ENCODE measurements around the gene ZNF629.

ZNF629 gene

GRCh38 chr16:30758988-30759491 is 28.0 kb downstream of the ZNF629 start:
- Mint-ChIP-seq H3K9me3 (no peaks in the 10 kb centered on the region), H3K36me3 (ENCODE audit: insufficient read depth) (peaks cover 55% of the 10 kb centered on the region), H3K4me3 (peak overlapping the region in 1 of 2 donors; percentile 35), H3K27me3 (no peaks in the 10 kb centered on the region), H3K27ac (no peak overlapping the region), H3K4me1 (ENCODE audit: low read depth in 2 of 2) (peaks cover 23 to 29% of the 10 kb centered on the region in 2 donors)
- ATAC-seq (replicated peaks) (no peak), DNase-seq (no peak)

GRCh38 chr16:30757316-30757715 is 29.7 kb downstream of the ZNF629 start:
- Mint-ChIP-seq H3K4me1 (ENCODE audit: low read depth in 2 of 2) (peaks cover 8 to 18% of the 10 kb centered on the region in 2 donors), H3K27me3 (no peaks in the 10 kb centered on the region)

GRCh38 chr16:30756781-30757100 is 30.3 kb downstream of the ZNF629 start:
- peaks cover 52% of the 10 kb centered on the region for H3K36me3 Mint-ChIP-seq (ENCODE audit: insufficient read depth)

More at GRCh38 chr16:30757316-30757715, 29.7 kb downstream of the ZNF629 start:
- DNase-seq (no peak), ATAC-seq (replicated peaks) (no peak)
- H3K9me3 Mint-ChIP-seq = no peaks in the 10 kb centered on the region
- H3K36me3 Mint-ChIP-seq (ENCODE audit: insufficient read depth) = peaks cover 54% of the 10 kb centered on the region
- no peak overlapping the region for H3K27ac Mint-ChIP-seq
- H3K4me3 Mint-ChIP-seq = no peak overlapping the region

GRCh38 chr16:30755955-30756780 is 30.8 kb downstream of the ZNF629 start:
- Mint-ChIP-seq H3K9me3 (no peaks in the 10 kb centered on the region), H3K27ac (no peak overlapping the region), H3K36me3 (ENCODE audit: insufficient read depth) (peaks cover 46% of the 10 kb centered on the region), H3K4me3 (no peak overlapping the region), H3K27me3 (no peaks in the 10 kb centered on the region), H3K4me1 (ENCODE audit: low read depth in 2 of 2) (peaks cover 9 to 11% of the 10 kb centered on the region in 2 donors)
- DNase-seq = no peak
- no peak for ATAC-seq (replicated peaks)

More at GRCh38 chr16:30756781-30757100, 30.3 kb downstream of the ZNF629 start:
- no peak for DNase-seq
- ATAC-seq (replicated peaks) = no peak
- Mint-ChIP-seq H3K9me3 (no peaks in the 10 kb centered on the region), H3K4me3 (no peak overlapping the region), H3K27ac (no peak overlapping the region), H3K4me1 (ENCODE audit: low read depth in 2 of 2) (peaks cover 8 to 13% of the 10 kb centered on the region in 2 donors), H3K27me3 (no peaks in the 10 kb centered on the region)

GRCh38 chr16:30753596-30753995 is 33.4 kb downstream of the ZNF629 start:
- Mint-ChIP-seq H3K36me3 (ENCODE audit: insufficient read depth) (peaks cover 59% of the 10 kb centered on the region), H3K4me1 (ENCODE audit: low read depth in 2 of 2) (peaks cover 11 to 20% of the 10 kb centered on the region in 2 donors), H3K4me3 (no peak overlapping the region), H3K27ac (no peak overlapping the region), H3K27me3 (no peaks in the 10 kb centered on the region), H3K9me3 (no peaks in the 10 kb centered on the region)
- DNase-seq (no peak), ATAC-seq (replicated peaks) (no peak)

DNA sequence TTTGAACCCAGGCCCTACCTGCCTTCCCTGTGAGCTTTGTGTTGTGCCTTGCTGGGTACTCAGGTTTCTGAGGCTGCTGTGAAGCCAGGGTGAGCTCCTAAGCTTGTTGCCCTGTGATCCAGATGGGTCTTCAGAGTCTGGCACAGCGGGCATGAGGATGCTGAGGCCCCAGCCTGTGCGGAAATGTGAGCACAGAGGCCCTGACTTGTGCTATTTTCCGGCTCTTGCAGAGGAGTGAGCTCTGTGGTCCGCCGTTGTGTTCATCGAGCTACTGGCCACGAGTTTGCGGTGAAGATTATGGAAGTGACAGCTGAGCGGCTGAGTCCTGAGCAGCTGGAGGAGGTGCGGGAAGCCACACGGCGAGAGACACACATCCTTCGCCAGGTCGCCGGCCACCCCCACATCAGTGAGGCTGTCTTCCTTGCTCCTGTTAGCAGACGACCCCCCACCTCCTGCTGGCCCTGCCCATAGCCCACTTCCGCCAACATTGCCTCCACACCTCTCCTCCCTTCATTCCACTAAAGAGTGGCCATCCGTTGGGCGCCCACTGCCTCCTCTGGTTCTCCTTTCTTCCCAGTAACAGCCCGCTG is 36.0 kb downstream of the ZNF629 start:
- Mint-ChIP-seq H3K4me1 (ENCODE audit: low read depth in 2 of 2) (peaks cover 21 to 34% of the 10 kb centered on the region in 2 donors), H3K9me3 (no peaks in the 10 kb centered on the region), H3K27ac (no peak overlapping the region), H3K4me3 (no peak overlapping the region), H3K36me3 (ENCODE audit: insufficient read depth) (peaks cover 57% of the 10 kb centered on the region), H3K27me3 (no peaks in the 10 kb centered on the region)
- DNase-seq = no peak
- no peak for ATAC-seq (replicated peaks)

- DNase-seq (no peak), ATAC-seq (replicated peaks) (no peak)
- Mint-ChIP-seq H3K27ac (peak overlapping the region in 1 of 2 donors; percentile 72), H3K36me3 (ENCODE audit: insufficient read depth) (peaks cover 52% of the 10 kb centered on the region), H3K4me3 (peak overlapping the region; percentile 93 to 95), H3K4me1 (ENCODE audit: low read depth in 2 of 2) (peaks cover 21 to 34% of the 10 kb centered on the region in 2 donors), H3K9me3 (no peaks in the 10 kb centered on the region), H3K27me3 (no peaks in the 10 kb centered on the region)
Observed at GRCh38 chr16:30750201-30750600, 36.8 kb downstream of the ZNF629 start.

DNA sequence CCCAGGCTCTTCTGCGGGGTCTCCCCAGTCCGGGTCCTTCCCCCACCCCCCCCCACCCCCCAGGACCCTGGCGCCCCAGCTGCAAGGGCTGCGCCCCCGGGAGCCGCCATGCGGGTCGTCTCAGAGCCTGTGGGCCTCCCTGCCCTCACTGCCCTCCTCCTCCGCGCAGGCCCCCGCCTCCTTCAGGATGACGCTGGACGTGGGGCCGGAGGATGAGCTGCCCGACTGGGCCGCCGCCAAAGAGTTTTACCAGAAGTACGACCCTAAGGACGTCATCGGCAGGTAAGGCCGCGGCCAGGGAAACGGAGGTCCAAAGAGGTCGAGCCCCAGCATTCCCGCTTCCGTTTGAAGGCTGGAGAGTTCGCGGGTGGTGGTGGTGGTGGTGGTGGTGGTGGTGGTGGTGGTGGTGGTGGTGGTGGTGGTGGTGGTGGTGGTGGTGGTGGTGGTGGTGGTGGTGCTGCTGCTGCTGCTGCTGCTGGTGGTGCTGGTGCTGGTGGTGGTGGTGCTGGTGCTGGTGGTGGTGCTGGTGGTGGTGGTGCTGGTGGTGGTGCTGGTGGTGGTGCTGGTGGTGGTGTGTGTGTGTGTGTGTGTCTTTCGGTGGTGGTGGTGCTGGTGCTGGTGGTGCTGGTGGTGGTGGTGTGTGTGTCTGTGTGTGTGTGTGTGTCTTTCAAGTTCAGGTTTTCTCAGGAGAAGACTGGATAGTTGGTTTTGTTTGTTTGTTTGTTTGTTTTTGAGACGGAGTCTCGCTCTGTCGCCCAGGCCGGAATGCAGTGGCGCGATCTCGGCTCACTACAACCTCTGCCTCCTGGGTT is 38.2 kb downstream of the ZNF629 start:
- Mint-ChIP-seq H3K4me3 (peak overlapping the region; percentile 93 to 95), H3K4me1 (ENCODE audit: low read depth in 2 of 2) (peaks cover 24 to 34% of the 10 kb centered on the region in 2 donors), H3K27me3 (no peaks in the 10 kb centered on the region), H3K9me3 (no peaks in the 10 kb centered on the region), H3K36me3 (ENCODE audit: insufficient read depth) (peaks cover 40% of the 10 kb centered on the region), H3K27ac (peak overlapping the region; percentile 53 to 72)
- DNase-seq (peak in 2 of 3 experiments; percentile 20 to 25), ATAC-seq (replicated peaks) (peak; percentile 22)

- Mint-ChIP-seq H3K36me3 (ENCODE audit: insufficient read depth) (peaks cover 34% of the 10 kb centered on the region), H3K27me3 (no peaks in the 10 kb centered on the region), H3K4me3 (peak within 1 kb of the TSS; percentile 93 to 95), H3K9me3 (no peaks in the 10 kb centered on the region), H3K4me1 (ENCODE audit: low read depth in 2 of 2) (peaks cover 24 to 34% of the 10 kb centered on the region in 2 donors), H3K27ac (peak within 1 kb of the TSS; percentile 53 to 72)
- DNase-seq (peak; percentile 91 to 94 (median 93)), ATAC-seq (replicated peaks) (peak; percentile 94)
Observed at GRCh38 chr16:30747799-30748633, 39.0 kb downstream of the ZNF629 start, which contains the start of gene PHKG2. TSS of gene PHKG2 (plus strand) at chr16:30748425. CDS start at chr16:30748821, 396 bp downstream.

GRCh38 chr16:30747331-30747730 is 39.7 kb downstream of the ZNF629 start:
- Mint-ChIP-seq H3K9me3 (no peaks in the 10 kb centered on the region), H3K4me1 (ENCODE audit: low read depth in 2 of 2) (peaks cover 24 to 34% of the 10 kb centered on the region in 2 donors), H3K4me3 (peak overlapping the region; percentile 93 to 95), H3K36me3 (ENCODE audit: insufficient read depth) (peaks cover 34% of the 10 kb centered on the region), H3K27ac (peak overlapping the region; percentile 53 to 72), H3K27me3 (no peaks in the 10 kb centered on the region)
- ATAC-seq (replicated peaks) (no peak), DNase-seq (no peak)

- DNase-seq (no peak), ATAC-seq (replicated peaks) (no peak)
- peak overlapping the region in 1 of 2 donors; percentile 72 for H3K27ac Mint-ChIP-seq
- no peaks in the 10 kb centered on the region for H3K27me3 Mint-ChIP-seq
- H3K9me3 Mint-ChIP-seq = no peaks in the 10 kb centered on the region
- peaks cover 24 to 34% of the 10 kb centered on the region in 2 donors for H3K4me1 Mint-ChIP-seq (ENCODE audit: low read depth in 2 of 2)
- peaks cover 31% of the 10 kb centered on the region for H3K36me3 Mint-ChIP-seq (ENCODE audit: insufficient read depth)
- no peak overlapping the region for H3K4me3 Mint-ChIP-seq
Observed at GRCh38 chr16:30746638-30747175, 40.3 kb downstream of the ZNF629 start.

DNA sequence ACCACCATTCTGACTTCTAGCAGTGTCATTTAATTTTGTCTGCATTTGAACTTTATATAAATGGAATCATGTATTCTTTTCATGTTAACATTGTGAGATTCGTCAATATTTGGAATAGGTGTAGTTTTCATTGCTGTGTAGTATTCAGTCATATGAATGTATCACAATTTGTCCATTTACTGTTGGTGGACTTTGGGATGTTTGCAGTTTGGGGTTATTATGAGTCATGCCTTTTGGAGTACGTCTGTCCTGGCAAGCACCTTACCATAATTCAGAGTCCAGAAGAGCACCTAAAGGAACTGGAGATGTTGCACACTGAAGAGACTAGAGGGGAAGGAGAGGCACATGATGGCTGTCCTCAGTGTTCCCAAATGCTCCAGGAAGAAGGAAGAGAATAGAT is 41.9 kb downstream of the ZNF629 start:
- no peak overlapping the region for H3K27ac Mint-ChIP-seq
- no peaks in the 10 kb centered on the region for H3K27me3 Mint-ChIP-seq
- no peaks in the 10 kb centered on the region for H3K9me3 Mint-ChIP-seq
- peaks cover 27 to 28% of the 10 kb centered on the region in 2 donors for H3K4me1 Mint-ChIP-seq (ENCODE audit: low read depth in 2 of 2)
- DNase-seq (no peak), ATAC-seq (replicated peaks) (no peak)
- no peak overlapping the region for H3K4me3 Mint-ChIP-seq
- peaks cover 30% of the 10 kb centered on the region for H3K36me3 Mint-ChIP-seq (ENCODE audit: insufficient read depth)
